Astrocyte (in vitro differentiated cells and primary cell): ENCODE data around the gene RAB35.

Experiments used
- EZH2 ChIP-seq: IDR thresholded peaks from 2 replicates; pipeline ENCODE4 v1.6.1; 2012; ENCODE audit warnings: mild to moderate bottlenecking, low read length, inconsistent platforms; ENCODE audit not compliant: insufficient read depth
- TF ChIP-seq, protein P1 (sequence below): IDR thresholded peaks from 2 replicates; pipeline ENCODE4 v1.5.1; 2011; ENCODE audit warnings: low read depth, mild to moderate bottlenecking, inconsistent platforms, low read length, moderate library complexity; ENCODE audit not compliant: insufficient read depth

DNA sequence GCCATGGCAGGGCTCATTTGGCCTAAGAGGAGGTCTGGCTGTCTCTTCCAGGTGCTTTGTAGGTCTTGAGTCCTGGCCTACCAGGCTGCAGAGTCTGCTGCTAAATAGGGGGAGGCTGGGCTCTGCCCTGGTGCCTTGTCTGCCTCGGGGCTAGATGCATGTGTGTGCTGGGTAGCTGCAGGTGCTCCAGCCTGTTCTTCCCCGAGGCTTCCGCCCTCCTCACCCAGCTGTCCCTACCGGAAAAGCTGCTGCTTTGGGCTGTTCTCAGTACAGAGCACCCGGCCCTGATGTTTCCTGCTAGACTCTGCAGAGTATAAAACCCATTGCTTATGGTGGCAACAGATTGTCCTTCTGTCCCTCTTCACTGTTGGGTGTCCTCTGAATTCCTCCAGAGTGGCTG, 37.7 kb downstream of the RAB35 start:
- TF ChIP-seq EZH2 = no peak
- TF ChIP-seq, protein P1, sequence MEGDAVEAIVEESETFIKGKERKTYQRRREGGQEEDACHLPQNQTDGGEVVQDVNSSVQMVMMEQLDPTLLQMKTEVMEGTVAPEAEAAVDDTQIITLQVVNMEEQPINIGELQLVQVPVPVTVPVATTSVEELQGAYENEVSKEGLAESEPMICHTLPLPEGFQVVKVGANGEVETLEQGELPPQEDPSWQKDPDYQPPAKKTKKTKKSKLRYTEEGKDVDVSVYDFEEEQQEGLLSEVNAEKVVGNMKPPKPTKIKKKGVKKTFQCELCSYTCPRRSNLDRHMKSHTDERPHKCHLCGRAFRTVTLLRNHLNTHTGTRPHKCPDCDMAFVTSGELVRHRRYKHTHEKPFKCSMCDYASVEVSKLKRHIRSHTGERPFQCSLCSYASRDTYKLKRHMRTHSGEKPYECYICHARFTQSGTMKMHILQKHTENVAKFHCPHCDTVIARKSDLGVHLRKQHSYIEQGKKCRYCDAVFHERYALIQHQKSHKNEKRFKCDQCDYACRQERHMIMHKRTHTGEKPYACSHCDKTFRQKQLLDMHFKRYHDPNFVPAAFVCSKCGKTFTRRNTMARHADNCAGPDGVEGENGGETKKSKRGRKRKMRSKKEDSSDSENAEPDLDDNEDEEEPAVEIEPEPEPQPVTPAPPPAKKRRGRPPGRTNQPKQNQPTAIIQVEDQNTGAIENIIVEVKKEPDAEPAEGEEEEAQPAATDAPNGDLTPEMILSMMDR = no peak
